Activated naive CD8-positive, alpha-beta T cell (primary cell): ENCODE data around the gene STIMATE.

Source experiments
- H3K27ac Mint-ChIP-seq: one replicate; pipeline ENCODE4 v1.8.0; 2021; ENCODE audit warnings: mixed read lengths
- H3K27me3 Mint-ChIP-seq: one replicate; pipeline ENCODE4 v1.8.0; 2021; ENCODE audit warnings: mixed read lengths
- H3K36me3 Mint-ChIP-seq: one replicate; pipeline ENCODE4 v1.8.0; 2021; ENCODE audit warnings: mixed read lengths
- H3K4me1 Mint-ChIP-seq: one replicate; pipeline ENCODE4 v1.8.0; 2021; ENCODE audit warnings: low read depth, mixed read lengths
- H3K4me3 Mint-ChIP-seq: one replicate; pipeline ENCODE4 v1.8.0; 2021; ENCODE audit warnings: mild to moderate bottlenecking, mixed read lengths
- H3K9me3 Mint-ChIP-seq: one replicate; pipeline ENCODE4 v1.8.0; 2021; ENCODE audit warnings: low read depth, mixed read lengths

STIMATE gene

DNA sequence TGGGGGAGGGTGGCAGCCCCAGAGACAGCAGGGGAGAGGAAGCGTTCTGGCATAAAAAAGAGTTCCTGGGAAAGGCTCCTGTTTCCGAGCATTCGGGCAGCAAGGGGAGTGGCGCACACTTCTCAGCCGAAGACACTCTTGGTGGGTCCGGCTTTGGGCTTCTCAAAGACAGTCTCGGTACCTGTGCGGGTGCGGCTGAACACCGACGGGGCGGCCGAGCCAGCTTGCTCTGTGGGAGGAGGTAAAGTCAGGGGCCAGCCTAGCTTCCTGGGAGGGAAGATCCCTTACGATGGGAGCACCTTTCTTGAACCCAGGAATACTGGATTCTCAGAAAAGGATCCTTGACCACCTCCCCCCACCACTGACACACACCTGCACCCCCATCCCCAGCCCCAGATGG is 64.1 kb downstream of the STIMATE start:
- H3K36me3 Mint-ChIP-seq, result no peaks in the 10 kb centered on the region
- no peak overlapping the region for H3K4me3 Mint-ChIP-seq
- H3K27ac Mint-ChIP-seq, result no peak overlapping the region
- no peaks in the 10 kb centered on the region for H3K9me3 Mint-ChIP-seq
- H3K4me1 Mint-ChIP-seq, result peaks cover 4% of the 10 kb centered on the region
- no peaks in the 10 kb centered on the region for H3K27me3 Mint-ChIP-seq

DNA sequence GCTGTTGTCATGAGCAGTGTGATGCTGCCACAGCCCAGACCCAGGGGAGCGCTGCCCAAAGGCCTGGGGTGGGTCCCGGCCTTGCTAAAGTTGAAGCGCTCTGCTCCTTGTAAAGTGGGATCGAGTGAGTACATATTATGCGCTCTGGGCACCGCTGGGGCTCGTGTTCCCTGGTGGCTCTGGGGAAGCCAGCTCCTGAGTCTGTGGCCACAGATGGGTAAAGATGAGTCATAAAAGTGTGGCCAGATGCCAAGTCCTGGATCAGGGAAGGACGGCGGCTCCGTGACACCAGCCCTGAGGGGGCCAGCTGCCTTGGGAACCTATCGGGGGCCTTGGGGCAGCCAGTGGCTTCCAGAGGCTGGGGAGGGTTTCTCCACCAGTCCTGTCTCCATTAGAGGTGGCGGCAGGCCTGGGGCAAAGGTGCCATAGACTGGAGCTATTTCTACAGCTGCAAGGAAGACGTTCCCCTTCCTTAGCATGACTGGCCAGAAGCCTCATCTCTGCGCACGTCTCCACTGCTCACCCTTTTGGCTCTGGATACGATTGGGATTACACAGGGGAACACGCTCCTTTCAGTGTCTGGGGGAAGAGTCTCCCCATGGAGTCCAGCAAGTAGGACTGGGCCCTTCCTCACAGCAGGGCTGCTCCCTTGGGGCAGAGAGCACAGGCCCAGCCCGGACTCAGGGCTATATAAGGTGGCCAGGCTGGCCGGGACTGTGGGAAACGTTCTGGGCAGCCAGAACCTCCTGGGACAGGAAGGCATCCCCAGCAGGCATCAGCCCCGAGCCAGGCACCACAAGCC is 65.6 kb downstream of the STIMATE start:
- H3K4me1 Mint-ChIP-seq, result no peaks in the 10 kb centered on the region
- no peak overlapping the region for H3K27ac Mint-ChIP-seq
- H3K27me3 Mint-ChIP-seq, result no peaks in the 10 kb centered on the region
- no peaks in the 10 kb centered on the region for H3K9me3 Mint-ChIP-seq
- H3K4me3 Mint-ChIP-seq, result no peak overlapping the region
- no peaks in the 10 kb centered on the region for H3K36me3 Mint-ChIP-seq

DNA sequence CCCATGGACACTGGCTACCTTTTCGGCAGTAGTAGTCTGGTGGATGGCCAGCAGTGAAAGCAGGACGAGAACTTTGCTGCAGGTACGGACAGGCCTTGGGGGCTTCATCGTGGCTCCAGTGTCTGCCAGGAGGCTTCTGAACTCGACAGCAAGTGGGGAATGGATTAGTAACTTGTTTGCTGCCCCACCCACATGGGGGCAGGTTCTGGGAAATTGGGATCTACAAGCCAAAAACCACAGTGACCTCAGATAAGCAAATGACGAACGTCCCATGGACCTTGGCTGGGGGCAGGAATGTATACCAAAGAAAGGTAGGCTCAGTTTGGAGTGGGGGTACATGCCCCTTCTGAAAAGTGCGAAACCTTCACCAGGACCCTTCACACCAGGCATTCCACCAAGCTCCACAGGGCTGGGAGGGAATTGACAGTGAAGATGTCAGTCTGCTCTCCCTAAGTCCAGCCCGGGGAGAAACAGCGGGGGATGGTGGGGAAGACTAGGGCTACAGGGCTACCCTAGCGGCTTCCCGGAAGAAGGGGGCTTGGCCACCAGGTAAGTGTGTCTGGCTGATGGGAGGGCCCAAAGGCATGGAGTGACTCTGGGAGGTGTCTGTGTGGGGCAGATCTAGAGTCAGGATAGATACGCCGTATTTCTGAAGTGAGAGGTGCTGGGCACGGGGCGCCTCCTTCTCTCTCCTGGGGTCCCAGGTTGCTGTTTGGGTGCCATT is 66.7 kb downstream of the STIMATE start, which contains the start of gene ITIH4:
Gene ITIH4 (minus strand): TSS at position 138 of the 724 bp plus-strand sequence. CDS start 30 bp downstream, at position 108.
- Mint-ChIP-seq H3K4me3 (no peak within 1 kb of the TSS), H3K27ac (no peak within 1 kb of the TSS)

DNA sequence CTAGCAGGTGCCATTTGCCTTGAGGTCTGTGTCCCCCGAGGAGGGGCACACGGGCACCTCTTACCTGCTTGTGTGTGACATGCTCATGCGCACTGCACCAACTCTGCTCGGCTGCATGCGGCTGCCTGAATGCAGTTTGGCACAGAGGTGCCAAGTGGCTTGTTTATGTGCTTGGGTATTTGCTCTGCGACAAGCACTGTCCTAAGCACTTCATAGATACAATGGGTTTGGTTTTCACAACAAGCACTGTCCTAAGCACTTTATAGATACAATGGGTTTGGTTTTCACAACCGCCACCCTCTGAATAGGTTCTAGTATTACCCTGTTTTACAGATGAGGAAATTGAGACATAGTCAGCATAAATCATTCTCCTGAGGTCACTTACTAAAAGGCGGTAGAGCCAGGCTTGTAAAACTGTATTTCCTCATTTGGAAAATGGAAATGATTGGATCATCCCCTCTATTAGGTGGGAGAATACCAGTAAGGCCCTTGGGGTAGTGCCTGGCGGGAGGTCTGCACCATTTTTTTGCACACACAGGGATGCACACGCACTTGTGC is 67.4 kb downstream of the STIMATE start:
- H3K4me3 Mint-ChIP-seq, result no peak overlapping the region
- H3K27ac Mint-ChIP-seq, result no peak overlapping the region
- H3K36me3 Mint-ChIP-seq, result peaks cover 1% of the 10 kb centered on the region
- H3K4me1 Mint-ChIP-seq, result no peaks in the 10 kb centered on the region
- H3K9me3 Mint-ChIP-seq, result no peaks in the 10 kb centered on the region
- H3K27me3 Mint-ChIP-seq, result no peaks in the 10 kb centered on the region

More for the DNA sequence above, 66.7 kb downstream of the STIMATE start, which contains the start of gene ITIH4:
- Mint-ChIP-seq H3K4me1 (no peaks in the 10 kb centered on the region), H3K36me3 (no peaks in the 10 kb centered on the region), H3K9me3 (no peaks in the 10 kb centered on the region), H3K27me3 (no peaks in the 10 kb centered on the region)

DNA sequence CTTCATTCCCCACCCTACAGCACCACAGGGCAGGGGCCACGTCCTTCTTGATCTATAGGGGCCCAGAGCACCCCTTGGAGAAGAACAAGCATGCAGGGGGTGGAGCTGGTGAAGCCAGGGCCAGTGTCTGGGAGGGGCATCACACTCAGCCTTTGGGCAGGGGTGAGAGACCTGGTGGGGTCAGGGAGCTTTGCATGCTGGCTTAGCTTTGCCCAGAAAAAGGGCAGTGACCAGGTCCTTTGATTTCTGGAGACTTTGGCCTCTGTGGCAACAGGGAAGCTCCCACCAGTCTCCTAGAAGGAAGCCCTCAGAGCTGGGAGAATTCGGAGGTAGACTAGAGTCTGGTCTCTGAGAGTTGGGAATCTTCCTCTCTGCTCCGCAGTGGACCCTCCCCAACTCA is 67.9 kb downstream of the STIMATE start:
- Mint-ChIP-seq H3K9me3 (no peaks in the 10 kb centered on the region), H3K27me3 (no peaks in the 10 kb centered on the region), H3K4me3 (no peak overlapping the region), H3K27ac (no peak overlapping the region), H3K36me3 (peaks cover 3% of the 10 kb centered on the region), H3K4me1 (no peaks in the 10 kb centered on the region)

DNA sequence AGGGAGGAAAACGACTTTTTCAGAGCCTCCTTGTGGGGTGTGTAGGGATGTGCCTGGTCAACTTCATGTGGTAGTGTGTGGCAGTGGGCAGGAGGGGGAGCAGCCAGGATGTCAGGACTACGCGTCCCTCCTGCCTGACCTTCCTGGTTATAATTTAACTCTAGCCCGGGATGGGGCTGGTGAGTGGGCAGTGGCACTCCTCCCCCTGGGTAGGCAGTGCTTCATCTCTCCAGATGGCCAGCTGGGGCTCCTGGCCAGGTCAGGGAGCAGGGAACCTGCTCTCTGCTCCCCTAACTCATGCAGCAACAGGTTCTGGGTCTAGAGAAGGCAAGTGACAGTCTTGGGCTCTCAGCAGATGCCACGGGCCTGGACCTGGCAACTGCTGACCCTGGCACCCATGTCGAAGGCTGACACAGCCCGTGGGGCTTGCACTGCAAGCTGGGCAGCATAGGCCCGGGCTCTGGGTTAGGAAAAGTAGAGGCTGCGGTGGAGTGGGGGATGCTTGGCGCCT is 69.4 kb downstream of the STIMATE start:
- Mint-ChIP-seq H3K4me1 (no peaks in the 10 kb centered on the region), H3K9me3 (no peaks in the 10 kb centered on the region), H3K4me3 (no peak overlapping the region), H3K36me3 (peaks cover 3% of the 10 kb centered on the region), H3K27me3 (no peaks in the 10 kb centered on the region), H3K27ac (no peak overlapping the region)

DNA sequence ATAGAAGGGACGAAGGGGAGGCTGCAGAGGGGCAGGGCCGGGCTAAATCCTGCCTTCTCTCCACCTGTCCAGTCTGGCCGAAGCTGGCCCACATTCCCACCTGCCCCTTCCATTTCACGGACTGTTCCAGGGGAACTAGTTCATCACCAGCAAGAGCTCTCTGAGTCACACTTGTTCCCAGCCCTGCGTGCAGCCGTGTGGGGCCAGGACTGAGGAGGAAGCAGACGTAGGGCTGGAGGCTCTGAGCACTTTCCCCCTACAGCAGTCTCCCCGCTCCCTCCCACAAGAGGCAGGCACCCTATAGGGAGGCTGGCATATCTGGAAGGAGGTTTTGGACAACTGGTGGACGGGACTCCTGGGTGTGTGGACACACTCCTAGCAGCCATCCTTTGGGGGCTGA is 69.9 kb downstream of the STIMATE start:
- H3K27me3 Mint-ChIP-seq, result no peaks in the 10 kb centered on the region
- H3K4me1 Mint-ChIP-seq, result no peaks in the 10 kb centered on the region
- H3K27ac Mint-ChIP-seq, result no peak overlapping the region
- H3K9me3 Mint-ChIP-seq, result no peaks in the 10 kb centered on the region
- peaks cover 3% of the 10 kb centered on the region for H3K36me3 Mint-ChIP-seq
- no peak overlapping the region for H3K4me3 Mint-ChIP-seq

DNA sequence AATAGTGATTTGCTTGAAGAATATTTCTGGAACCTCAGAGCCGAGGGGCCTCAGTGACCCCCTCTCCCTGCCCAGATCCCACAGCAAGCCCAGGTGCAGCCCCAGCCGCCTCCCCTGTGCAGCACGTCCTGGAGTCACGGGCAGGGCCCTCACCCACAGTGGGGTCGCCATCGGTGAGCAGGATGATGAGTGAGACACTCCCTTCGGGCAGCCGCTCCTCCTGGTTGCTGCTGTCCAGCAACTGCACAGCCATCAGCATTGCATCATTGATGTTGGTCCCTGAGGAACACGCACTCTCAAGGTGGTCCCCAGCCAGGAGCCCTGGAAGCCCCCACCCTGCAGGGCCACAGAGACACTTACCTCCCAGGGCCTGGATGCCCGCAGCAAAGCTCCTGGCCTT is 73.3 kb downstream of the STIMATE start:
- H3K4me1 Mint-ChIP-seq, result no peaks in the 10 kb centered on the region
- H3K9me3 Mint-ChIP-seq, result no peaks in the 10 kb centered on the region
- H3K27ac Mint-ChIP-seq, result no peak overlapping the region
- peaks cover 3% of the 10 kb centered on the region for H3K36me3 Mint-ChIP-seq
- no peak overlapping the region for H3K4me3 Mint-ChIP-seq
- H3K27me3 Mint-ChIP-seq, result no peaks in the 10 kb centered on the region

DNA sequence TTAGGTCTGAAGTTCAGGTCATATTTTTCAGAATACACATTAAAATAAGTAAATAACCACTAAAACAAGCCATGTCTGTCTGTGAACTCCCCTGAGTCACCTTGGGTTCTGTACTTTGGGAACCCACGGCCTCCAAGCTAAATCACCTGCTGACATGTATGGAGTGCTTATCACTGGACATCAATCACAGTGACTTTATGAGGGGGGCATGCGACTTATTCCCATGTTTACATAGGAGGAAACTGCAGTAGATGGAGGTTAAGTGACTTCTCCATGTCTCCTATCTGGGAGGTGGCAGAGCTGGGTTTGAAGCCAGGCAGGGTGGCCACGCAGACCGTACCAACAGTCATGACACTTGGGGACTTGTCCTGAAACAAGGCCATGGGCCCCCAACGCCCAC is 75.0 kb downstream of the STIMATE start:
- no peak overlapping the region for H3K27ac Mint-ChIP-seq
- H3K4me1 Mint-ChIP-seq, result no peaks in the 10 kb centered on the region
- no peaks in the 10 kb centered on the region for H3K9me3 Mint-ChIP-seq
- peaks cover 3% of the 10 kb centered on the region for H3K36me3 Mint-ChIP-seq
- no peak overlapping the region for H3K4me3 Mint-ChIP-seq
- H3K27me3 Mint-ChIP-seq, result no peaks in the 10 kb centered on the region

DNA sequence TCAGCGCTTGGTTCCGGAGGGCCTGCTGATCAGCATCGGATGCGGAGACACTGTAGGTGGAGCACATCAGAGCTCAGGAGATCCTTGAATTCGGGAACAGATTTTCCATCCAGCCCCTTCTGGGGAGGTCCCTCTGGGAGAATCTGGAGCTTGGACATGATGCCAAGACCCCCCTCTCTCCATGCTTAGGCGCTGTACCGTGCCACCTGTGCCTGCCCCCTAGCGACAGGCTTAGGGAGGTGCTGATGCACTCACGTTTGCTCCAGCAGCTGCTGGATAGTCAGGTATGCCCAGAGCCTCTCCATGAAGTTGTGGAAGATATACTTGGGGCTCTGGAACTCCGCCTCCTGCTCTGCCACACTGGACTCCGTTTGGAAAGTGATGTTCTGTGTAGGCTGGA is 76.6 kb downstream of the STIMATE start:
- Mint-ChIP-seq H3K27me3 (no peaks in the 10 kb centered on the region), H3K9me3 (no peaks in the 10 kb centered on the region), H3K27ac (no peak overlapping the region), H3K4me3 (no peak overlapping the region), H3K36me3 (peaks cover 3% of the 10 kb centered on the region), H3K4me1 (no peaks in the 10 kb centered on the region)

DNA sequence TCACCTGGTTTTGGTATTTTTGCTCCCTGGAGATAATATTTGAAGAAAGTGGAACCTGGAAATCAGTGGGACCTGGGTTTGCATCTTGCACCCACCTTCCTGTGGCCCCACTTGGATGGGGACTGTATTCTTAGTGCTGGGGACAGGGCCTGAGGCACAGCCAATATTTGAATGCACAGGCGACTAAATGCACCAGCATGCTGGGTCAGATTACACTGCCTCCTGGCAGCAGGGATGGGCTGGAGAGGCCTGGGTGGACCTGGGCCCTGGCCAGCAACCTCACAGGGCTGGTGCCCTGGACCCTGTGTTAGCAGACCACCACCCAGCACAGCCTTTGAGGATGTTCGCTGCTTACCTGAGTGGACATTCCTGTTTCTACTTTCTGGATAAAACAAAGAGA is 77.4 kb downstream of the STIMATE start:
- Mint-ChIP-seq H3K4me1 (no peaks in the 10 kb centered on the region), H3K27ac (no peak overlapping the region), H3K27me3 (no peaks in the 10 kb centered on the region), H3K9me3 (no peaks in the 10 kb centered on the region), H3K36me3 (peaks cover 1% of the 10 kb centered on the region), H3K4me3 (no peak overlapping the region)

DNA sequence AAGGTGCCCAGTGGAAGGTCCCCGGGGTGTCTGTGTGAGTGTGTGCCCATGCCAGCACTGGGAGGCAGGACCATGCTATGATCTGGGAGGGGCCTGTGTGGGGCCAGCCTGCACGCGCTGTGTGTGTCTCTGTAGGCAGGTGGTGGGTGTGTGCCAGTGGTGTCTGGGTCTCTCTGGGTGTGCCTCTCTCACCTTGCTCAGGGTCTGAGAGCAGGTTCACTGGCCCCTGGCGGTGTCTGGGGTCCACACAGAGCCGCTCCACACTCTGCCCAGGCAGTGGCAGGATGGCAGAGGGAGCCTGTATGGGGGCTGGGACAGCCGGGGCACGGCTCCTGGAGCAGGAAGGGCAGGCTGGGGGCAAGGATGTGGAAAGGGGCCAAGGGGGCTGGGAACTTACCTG is 79.5 kb downstream of the STIMATE start:
- no peaks in the 10 kb centered on the region for H3K9me3 Mint-ChIP-seq
- no peaks in the 10 kb centered on the region for H3K27me3 Mint-ChIP-seq
- H3K4me1 Mint-ChIP-seq, result no peaks in the 10 kb centered on the region
- no peak overlapping the region for H3K27ac Mint-ChIP-seq
- no peaks in the 10 kb centered on the region for H3K36me3 Mint-ChIP-seq
- H3K4me3 Mint-ChIP-seq, result no peak overlapping the region

DNA sequence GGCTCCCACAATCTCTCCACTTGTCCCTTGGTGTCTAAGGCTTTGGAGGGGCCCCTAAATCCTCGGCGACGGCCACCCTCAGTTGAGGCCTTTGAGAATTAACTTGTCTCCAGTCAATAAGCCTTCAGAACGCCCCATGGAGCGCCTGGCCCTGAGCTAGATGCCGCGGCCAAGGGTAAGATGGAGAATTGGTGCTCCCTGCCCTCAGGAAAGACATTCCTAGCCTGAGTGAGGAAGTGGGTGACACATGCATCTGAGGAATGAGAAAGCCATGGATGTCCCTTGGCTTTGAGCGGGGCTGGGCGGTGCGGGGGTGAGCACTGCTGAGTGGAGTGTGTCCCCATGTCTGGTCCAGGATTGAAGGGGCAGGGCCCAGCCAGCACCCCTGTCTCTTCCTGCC is 80.1 kb downstream of the STIMATE start:
- Mint-ChIP-seq H3K4me3 (no peak overlapping the region), H3K27me3 (no peaks in the 10 kb centered on the region), H3K4me1 (no peaks in the 10 kb centered on the region), H3K36me3 (no peaks in the 10 kb centered on the region), H3K9me3 (no peaks in the 10 kb centered on the region), H3K27ac (no peak overlapping the region)

DNA sequence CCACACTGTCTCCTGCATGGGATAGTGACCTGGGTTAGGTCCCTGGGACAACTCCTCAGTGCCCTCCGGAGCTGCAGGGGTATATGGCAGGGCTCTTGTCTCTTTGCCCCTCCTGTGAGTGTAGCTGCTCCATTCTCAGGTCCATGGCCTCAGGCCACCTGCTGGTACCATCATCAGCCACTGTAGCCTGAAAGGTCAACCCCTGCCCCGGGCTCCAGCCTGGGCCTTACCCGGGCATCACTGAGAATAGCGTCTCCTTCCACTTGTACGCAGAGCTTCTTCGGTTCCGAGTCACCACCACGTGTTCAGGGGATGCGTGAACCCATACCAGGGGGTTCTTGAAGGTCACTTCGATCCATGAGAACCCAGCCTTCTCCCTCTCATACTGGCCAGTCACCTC is 80.7 kb downstream of the STIMATE start:
- no peak overlapping the region for H3K27ac Mint-ChIP-seq
- no peak overlapping the region for H3K4me3 Mint-ChIP-seq
- H3K9me3 Mint-ChIP-seq, result no peaks in the 10 kb centered on the region
- H3K36me3 Mint-ChIP-seq, result peaks cover 3% of the 10 kb centered on the region
- no peaks in the 10 kb centered on the region for H3K4me1 Mint-ChIP-seq
- H3K27me3 Mint-ChIP-seq, result no peaks in the 10 kb centered on the region

DNA sequence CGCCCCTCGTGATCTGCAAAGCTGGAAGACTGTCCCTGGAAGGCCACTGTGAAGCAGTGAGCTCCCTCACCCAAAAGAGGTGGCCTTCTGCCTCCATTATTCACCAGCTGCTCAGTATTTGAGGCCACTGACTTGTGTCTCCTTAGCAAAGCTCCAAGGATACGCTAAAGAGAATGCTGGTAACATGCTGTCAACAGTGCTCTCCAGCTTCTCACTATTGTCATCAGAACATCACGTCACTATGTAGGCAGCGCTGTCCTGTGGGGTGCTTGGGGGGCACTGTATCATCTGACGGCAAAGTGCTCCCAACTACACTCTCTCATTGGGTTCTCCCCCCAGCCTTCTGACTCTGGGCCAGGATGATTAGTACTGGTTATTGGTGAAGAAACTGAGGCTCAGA is 81.1 kb downstream of the STIMATE start:
- H3K4me1 Mint-ChIP-seq, result no peaks in the 10 kb centered on the region
- peaks cover 3% of the 10 kb centered on the region for H3K36me3 Mint-ChIP-seq
- no peaks in the 10 kb centered on the region for H3K9me3 Mint-ChIP-seq
- H3K27ac Mint-ChIP-seq, result no peak overlapping the region
- no peak overlapping the region for H3K4me3 Mint-ChIP-seq
- H3K27me3 Mint-ChIP-seq, result no peaks in the 10 kb centered on the region
